CD4-positive, alpha-beta memory T cell (primary cell): ENCODE data around the gene AVP. TPM values are rescaled to one million over a fixed set of nuclear protein-coding genes. Genes with fewer than 3 reads are reported as not detected.
"Not testable (repeated sequence)": the region's sequence is repeated elsewhere in the genome, so short reads cannot be mapped to it uniquely, and the experiment has no call there.

ENCODE experiments used
- CTCF ChIA-PET: fragments of 350-600 bp; sonication (Branson Sonifier 250); formaldehyde crosslinking; loops from one replicate; lab custom pipeline; 2021; ENCODE audit warnings: inconsistent platforms; ENCODE audit not compliant: partially characterized antibody; lab: Charles Lee
- POLR2A ChIA-PET: fragments of 350-600 bp; sonication (Branson Sonifier 250); formaldehyde crosslinking; loops from one replicate; lab custom pipeline; 2021; ENCODE audit not compliant: partially characterized antibody; lab: Charles Lee
- DNase-seq, 5 donors: peaks; one replicate each; pipeline versions ENCODE4 v3.0.0 to v3.0.0-alpha.2; 2020 to 2022; ENCODE audit warnings: mixed read lengths in 1 of 5
- H3K27ac ChIP-seq: one replicate; pipeline ENCODE4 v1.7.0; 2013; ENCODE audit warnings: low read depth, low read length
- H3K27me3 ChIP-seq: 2 replicates; pipeline ENCODE4 v1.7.0; 2013; ENCODE audit warnings: mild to moderate bottlenecking, low read length, moderate library complexity; ENCODE audit not compliant: insufficient read depth
- H3K36me3 ChIP-seq: 2 replicates; pipeline ENCODE4 v1.7.0; 2013; ENCODE audit warnings: mild to moderate bottlenecking, low read length, moderate library complexity; ENCODE audit not compliant: insufficient read depth
- H3K4me1 ChIP-seq: 2 replicates; pipeline ENCODE4 v1.7.0; 2013; ENCODE audit warnings: mild to moderate bottlenecking, low read length, moderate library complexity; ENCODE audit not compliant: insufficient read depth
- H3K4me3 ChIP-seq, 2 donors: one replicate each; pipeline ENCODE4 v1.7.0; 2013; ENCODE audit warnings: low read length in 2 of 2, mild to moderate bottlenecking in 1 of 2
- H3K9me3 ChIP-seq, 2 donors: one replicate each; pipeline ENCODE4 v1.7.0; 2013; ENCODE audit warnings: low read length in 2 of 2, control low read depth in 1 of 2; ENCODE audit not compliant: control insufficient read depth in 1 of 2
- H3K27ac Mint-ChIP-seq, 7 donors: one replicate each; pipeline ENCODE4 v1.8.0; 2020 to 2021; ENCODE audit warnings: mixed read lengths in 7 of 7, mild to moderate bottlenecking in 6 of 7, inconsistent platforms in 3 of 7, moderate library complexity in 3 of 7
- H3K27me3 Mint-ChIP-seq, 2 donors: one replicate each; pipeline ENCODE4 v1.8.0; 2020 to 2021; ENCODE audit warnings: mixed read lengths in 2 of 2
- H3K36me3 Mint-ChIP-seq, 2 donors: one replicate each; pipeline ENCODE4 v1.8.0; 2020 to 2021; ENCODE audit warnings: mixed read lengths in 2 of 2, inconsistent platforms in 1 of 2, mild to moderate bottlenecking in 1 of 2
- H3K4me1 Mint-ChIP-seq, 4 donors: one replicate each; pipeline ENCODE4 v1.8.0; 2020 to 2021; ENCODE audit warnings: mixed read lengths in 4 of 4, mild to moderate bottlenecking in 1 of 4
- H3K4me3 Mint-ChIP-seq, 8 donors: one replicate each; pipeline ENCODE4 v1.8.0; 2020 to 2021; ENCODE audit warnings: mixed read lengths in 8 of 8, mild to moderate bottlenecking in 7 of 8, moderate library complexity in 6 of 8, inconsistent platforms in 3 of 8
- H3K9me3 Mint-ChIP-seq, 8 donors: one replicate each; pipeline ENCODE4 v1.8.0; 2020 to 2021; ENCODE audit warnings: mixed read lengths in 8 of 8, mild to moderate bottlenecking in 5 of 8, inconsistent platforms in 3 of 8, moderate library complexity in 1 of 8
- intact Hi-C: fragments of 100-400 bp; cut with micrococcal nuclease; formaldehyde crosslinking; loops from one replicate; pipeline ENCODE4 v1.15.1; 2023
- polyA plus RNA-seq, 2 donors: library from polyadenylated mRNA; unstranded; fragments of 300-500 nt; fragmentation: Illumina TruSeq; gene quantifications; one replicate each; pipeline ENCODE4 v1.2.3, GENCODE V29; 2021
- total RNA-seq, 2 experiments: library from RNA; stranded (reverse); gene quantifications; one replicate each; pipeline ENCODE4 v1.2.3, GENCODE V29; 2021

The AVP gene
- total and polyA plus RNA-seq, 4 experiments from 2014 or later: not detected

DNA sequence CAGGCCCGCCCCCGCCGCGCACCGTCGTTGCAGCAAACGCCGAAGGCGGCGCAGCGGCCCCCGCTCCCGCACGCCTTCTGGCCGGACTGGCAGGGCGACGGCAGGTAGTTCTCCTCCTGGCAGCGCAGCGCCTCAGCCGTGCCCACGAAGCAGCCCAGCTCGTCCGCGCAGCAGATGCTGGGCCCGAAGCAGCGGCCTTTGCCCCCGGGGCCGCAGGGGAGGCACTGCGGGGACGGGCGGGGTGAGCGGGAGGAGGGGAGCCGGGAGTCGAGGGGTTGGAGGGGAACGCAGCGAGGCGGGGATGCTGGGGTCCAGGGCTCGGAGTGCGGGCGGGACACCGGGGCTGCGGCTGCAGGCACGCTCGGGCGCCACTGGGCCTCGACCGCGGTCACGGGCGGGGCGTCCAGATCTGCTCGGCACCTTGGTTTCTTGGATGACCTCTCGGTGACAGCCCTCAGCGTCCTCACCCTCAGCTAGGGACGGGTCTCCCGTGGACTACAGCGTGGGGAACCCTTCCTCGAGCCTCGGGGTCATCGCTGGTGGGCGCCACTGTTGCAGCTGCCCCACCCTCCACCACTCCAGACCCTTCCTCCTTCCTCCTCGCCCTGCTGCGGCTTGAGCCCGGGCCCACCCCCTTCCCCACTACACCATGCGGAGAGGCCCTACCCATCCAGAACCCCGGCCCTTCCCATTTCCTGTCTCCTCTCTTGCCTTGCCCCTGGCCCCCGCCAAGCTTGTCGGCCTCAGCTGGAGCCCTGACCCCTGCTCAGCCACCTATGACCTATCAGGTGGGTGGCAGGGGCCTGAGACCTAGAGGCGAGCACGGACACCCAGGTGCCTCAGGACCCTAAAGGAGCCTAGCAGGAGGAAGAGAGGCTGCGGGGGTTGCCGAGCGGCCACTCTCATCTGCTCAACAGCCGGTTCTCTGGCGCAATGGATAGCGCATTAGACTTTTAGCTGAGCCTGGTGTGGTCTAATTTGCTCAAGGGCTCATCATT lies 1.3 kb downstream of the AVP start:
- Mint-ChIP-seq H3K9me3 (peaks cover 0 to under 1% (median 0%) of the 10 kb centered on the region in 8 donors), H3K27me3 (peaks cover 20 to 35% of the 10 kb centered on the region in 2 donors), H3K27ac (no peak overlapping the region), H3K4me3 (peak overlapping the region in 5 of 8 donors; percentile 46 to 81 (median 73)), H3K4me1 (peaks cover 0 to 7% (median 0%) of the 10 kb centered on the region in 4 donors), H3K36me3 (no peaks in the 10 kb centered on the region)
- intact Hi-C loops: no loop called here
- Histone ChIP-seq H3K36me3 (no peaks in the 10 kb centered on the region), H3K9me3 (no peaks in the 10 kb centered on the region), H3K27ac (no peak overlapping the region), H3K4me1 (peaks cover 6% of the 10 kb centered on the region), H3K27me3 (peaks cover 16% of the 10 kb centered on the region), H3K4me3 (no peak overlapping the region)
- CTCF ChIA-PET: interaction anchor here (1.2 to 1.3 kb wide), 2 partner anchors 13 to 30 kb away, joined by 3 read pairs; no protein-coding TSS in a partner anchor
- peak in 1 of 5 donors; percentile 21 for DNase-seq
- POLR2A ChIA-PET: interaction anchor here (0.9 to 1.0 kb wide), 2 partner anchors 9 kb away, joined by 3 to 5 read pairs; no protein-coding TSS in a partner anchor

DNA sequence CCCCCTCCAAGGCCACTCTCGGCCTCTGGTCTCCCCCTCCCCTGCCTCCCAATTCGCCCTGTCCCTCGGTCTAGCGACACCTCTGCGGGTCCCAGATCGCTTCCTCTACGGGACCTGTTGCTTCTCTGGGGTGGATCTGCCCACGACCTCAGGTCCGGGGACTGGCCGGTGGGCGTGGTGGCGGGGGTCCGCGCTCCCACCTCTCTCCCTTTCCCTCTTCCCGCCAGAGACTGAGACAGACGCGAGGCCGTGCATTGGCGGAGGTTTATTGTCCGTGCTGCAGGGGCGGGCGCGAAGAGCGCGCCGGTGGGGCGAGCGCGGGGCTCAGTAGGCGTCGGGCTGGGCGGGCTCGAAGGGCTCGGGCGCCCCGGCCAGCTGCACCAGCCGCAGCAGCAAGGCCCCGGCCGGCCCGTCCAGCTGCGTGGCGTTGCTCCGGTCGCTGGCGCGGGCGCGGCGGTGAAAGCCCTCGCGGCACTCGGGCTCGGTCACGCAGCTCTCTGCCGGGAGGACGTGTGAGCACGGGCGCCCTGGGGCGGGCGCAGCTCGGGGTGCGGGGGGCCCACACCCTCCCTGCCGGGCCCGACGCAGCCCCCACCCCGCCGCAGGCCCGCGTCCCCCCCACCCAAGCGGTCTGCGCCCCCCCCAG lies 2.1 kb downstream of the AVP start:
- ChIA-PET CTCF (interaction anchor here (1.2 to 1.3 kb wide), 2 partner anchors 13 to 29 kb away, joined by 3 read pairs; no protein-coding TSS in a partner anchor), POLR2A (interaction anchor here (1.0 kb wide), 1 partner anchor 10 kb away, joined by 3 read pairs; no protein-coding TSS in a partner anchor)
- no peak overlapping the region for H3K27ac ChIP-seq
- DNase-seq: peak in 1 of 5 donors; percentile 19
- no peaks in the 10 kb centered on the region for H3K9me3 ChIP-seq
- H3K4me3 Mint-ChIP-seq: peak overlapping the region; percentile 51 to 79 (median 60)
- H3K4me1 ChIP-seq: peaks cover 9% of the 10 kb centered on the region
- peaks cover 20 to 34% of the 10 kb centered on the region in 2 donors for H3K27me3 Mint-ChIP-seq
- no peaks in the 10 kb centered on the region for H3K36me3 ChIP-seq
- intact Hi-C loops: no loop called here
- H3K27ac Mint-ChIP-seq: no peak overlapping the region
- H3K4me1 Mint-ChIP-seq: peaks cover 3 to 12% (median 4%) of the 10 kb centered on the region in 4 donors
- H3K9me3 Mint-ChIP-seq: no peaks in the 10 kb centered on the region
- no peak overlapping the region for H3K4me3 ChIP-seq
- H3K27me3 ChIP-seq: peaks cover 16% of the 10 kb centered on the region
- no peaks in the 10 kb centered on the region for H3K36me3 Mint-ChIP-seq

DNA sequence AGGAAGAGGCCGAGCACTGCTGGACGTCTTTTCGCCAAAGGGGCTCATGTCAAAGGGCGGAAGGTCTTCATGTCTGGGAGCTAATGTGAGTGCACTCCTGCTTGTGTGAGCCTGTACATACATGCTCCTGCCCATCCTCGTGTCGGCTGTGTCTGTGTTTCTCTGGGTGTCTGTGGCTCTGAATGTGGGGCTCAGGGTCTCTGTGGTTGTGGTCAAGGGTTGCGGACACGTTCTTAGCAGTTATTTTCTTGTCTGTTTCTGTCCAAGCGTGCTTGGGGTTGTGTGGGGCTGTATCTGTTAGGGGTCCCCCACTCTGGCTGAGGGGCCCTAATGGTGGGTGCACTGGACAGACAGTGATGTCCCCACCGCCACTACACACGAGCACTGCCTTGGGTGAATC lies 2.9 kb downstream of the AVP start:
- peaks cover 4 to 16% (median 5%) of the 10 kb centered on the region in 4 donors for H3K4me1 Mint-ChIP-seq

DNA sequence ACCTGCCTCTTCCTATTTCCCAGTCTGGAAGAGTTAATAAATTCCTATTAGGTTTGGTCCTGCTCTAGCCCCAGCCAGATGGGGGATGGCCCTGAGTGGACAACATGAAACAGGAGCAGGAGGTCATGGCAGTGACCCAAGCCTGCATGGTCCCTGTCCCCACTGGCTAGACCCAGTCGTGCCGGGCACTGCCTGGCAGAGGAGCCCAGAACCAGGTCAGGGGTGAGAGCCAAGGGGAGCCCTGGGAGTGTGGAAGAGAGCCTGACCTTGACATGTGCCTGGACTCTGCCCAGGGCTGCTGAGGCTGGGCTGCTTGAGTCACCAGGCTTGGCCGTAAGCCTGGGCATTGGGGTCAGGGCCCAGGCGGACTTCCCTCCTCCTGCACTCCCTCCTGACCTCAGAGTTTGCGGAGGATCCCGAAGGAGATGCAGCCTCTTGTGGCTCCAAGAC lies 3.6 kb downstream of the AVP start:
- peak overlapping the region in 1 of 7 donors; percentile 12 for H3K27ac Mint-ChIP-seq
- Histone ChIP-seq H3K27me3 (peaks cover 16% of the 10 kb centered on the region), H3K27ac (no peak overlapping the region), H3K4me1 (peaks cover 16% of the 10 kb centered on the region), H3K9me3 (no peaks in the 10 kb centered on the region), H3K4me3 (no peak overlapping the region), H3K36me3 (no peaks in the 10 kb centered on the region)
- peaks cover 4 to 18% (median 5%) of the 10 kb centered on the region in 4 donors for H3K4me1 Mint-ChIP-seq
- H3K36me3 Mint-ChIP-seq: no peaks in the 10 kb centered on the region
- H3K27me3 Mint-ChIP-seq: peaks cover 20 to 34% of the 10 kb centered on the region in 2 donors
- H3K9me3 Mint-ChIP-seq: no peaks in the 10 kb centered on the region
- intact Hi-C loops: no loop called here
- ChIA-PET POLR2A (no interaction called here), CTCF (no interaction called here)
- DNase-seq: no peak
- peak overlapping the region in 1 of 8 donors; percentile 44 for H3K4me3 Mint-ChIP-seq

More for the DNA sequence above, 2.9 kb downstream of the AVP start:
- Histone ChIP-seq H3K27ac (no peak overlapping the region), H3K36me3 (no peaks in the 10 kb centered on the region), H3K27me3 (peaks cover 16% of the 10 kb centered on the region), H3K4me3 (no peak overlapping the region), H3K4me1 (peaks cover 16% of the 10 kb centered on the region), H3K9me3 (no peaks in the 10 kb centered on the region)
- peak overlapping the region in 7 of 8 donors; percentile 7 to 79 (median 20) for H3K4me3 Mint-ChIP-seq
- H3K27me3 Mint-ChIP-seq: peaks cover 20 to 34% of the 10 kb centered on the region in 2 donors
- ChIA-PET CTCF (no interaction called here), POLR2A (no interaction called here)
- no peak for DNase-seq
- H3K9me3 Mint-ChIP-seq: no peaks in the 10 kb centered on the region
- intact Hi-C loops: no loop called here
- H3K27ac Mint-ChIP-seq: no peak overlapping the region
- H3K36me3 Mint-ChIP-seq: no peaks in the 10 kb centered on the region

DNA sequence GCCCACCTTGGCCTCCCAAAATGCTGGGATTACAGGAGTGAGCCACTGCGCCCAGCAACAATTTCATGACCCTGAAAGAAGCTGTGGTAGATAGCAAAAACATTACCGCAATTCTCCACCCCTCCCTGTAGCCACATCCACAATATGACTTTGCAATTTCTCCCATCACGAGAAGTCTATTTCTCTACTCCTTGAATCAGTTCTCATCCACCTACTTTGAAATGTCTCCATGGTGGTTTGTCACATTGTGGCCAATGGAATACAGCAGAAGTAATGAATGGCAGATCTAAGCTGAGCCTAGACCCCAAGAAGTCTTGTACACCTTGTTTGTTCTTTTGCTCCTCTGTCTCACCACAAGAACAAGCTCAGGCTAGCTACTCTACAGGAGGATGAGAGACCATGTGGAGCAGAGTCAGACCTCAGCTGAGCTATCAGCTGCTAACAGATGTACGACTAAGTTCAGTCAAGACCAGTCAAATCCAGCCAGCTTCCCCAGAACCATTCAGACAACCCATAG lies 6.8 kb downstream of the AVP start:
- Mint-ChIP-seq H3K27me3 (peaks cover 13 to 19% of the 10 kb centered on the region in 2 donors), H3K9me3 (no peaks in the 10 kb centered on the region), H3K4me3 (peak overlapping the region in 3 of 8 donors; percentile 32 to 69 (median 37)), H3K4me1 (peaks cover 5 to 25% (median 6%) of the 10 kb centered on the region in 4 donors), H3K27ac (peak overlapping the region in 2 of 7 donors; percentile 53 to 57), H3K36me3 (no peaks in the 10 kb centered on the region)
- H3K4me1 ChIP-seq: peaks cover 13% of the 10 kb centered on the region
- ChIA-PET POLR2A (interaction anchor here (1.0 to 2.6 kb wide), 3 partner anchors 15 to 24 kb away, joined by 6 to 7 read pairs (median 7); no protein-coding TSS in a partner anchor), CTCF (interaction anchor here (0.8 to 1.6 kb wide), 7 partner anchors 9 to 199 kb away, joined by 3 to 16 read pairs (median 3); no protein-coding TSS in a partner anchor)
- no peak overlapping the region for H3K27ac ChIP-seq
- no peak overlapping the region for H3K4me3 ChIP-seq
- H3K9me3 ChIP-seq: no peaks in the 10 kb centered on the region
- H3K27me3 ChIP-seq: peaks cover 9% of the 10 kb centered on the region
- peak in 2 of 5 donors; percentile 16 to 24 for DNase-seq
- no peaks in the 10 kb centered on the region for H3K36me3 ChIP-seq
- intact Hi-C loops: no loop called here

DNA sequence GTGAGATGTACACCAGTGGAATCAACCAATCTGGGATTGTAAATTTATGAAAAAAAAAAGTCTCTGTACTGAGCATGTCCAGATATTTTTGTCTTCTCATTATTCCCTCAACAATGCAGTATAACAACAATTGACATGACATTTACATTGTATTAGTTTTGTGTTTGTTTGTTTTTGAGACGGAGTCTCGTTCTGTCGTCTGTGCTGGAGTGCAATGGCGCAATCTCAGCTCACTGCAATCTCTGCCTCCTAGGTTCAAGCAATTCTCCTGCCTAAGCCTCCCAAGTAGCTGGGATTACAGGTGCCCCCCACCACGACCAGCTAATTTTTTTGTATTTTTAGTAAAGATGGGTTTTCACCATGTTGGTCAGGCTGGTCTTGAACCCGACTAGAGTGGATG lies 9.2 kb downstream of the AVP start:
- H3K9me3 Mint-ChIP-seq, H3K4me3 ChIP-seq, H3K27ac ChIP-seq, CTCF ChIA-PET, H3K4me3 Mint-ChIP-seq, DNase-seq, intact Hi-C loops, H3K27me3 Mint-ChIP-seq, H3K36me3 ChIP-seq, H3K9me3 ChIP-seq, H3K36me3 Mint-ChIP-seq, H3K27me3 ChIP-seq: not testable (repeated sequence)
- Mint-ChIP-seq H3K27ac (peak overlapping the region in 1 of 7 donors; percentile 75), H3K4me1 (peaks cover 16 to 35% (median 19%) of the 10 kb centered on the region in 4 donors)
- H3K4me1 ChIP-seq: peaks cover 28% of the 10 kb centered on the region
- POLR2A ChIA-PET: interaction anchor here (1.1 kb wide), 2 partner anchors 15 to 29 kb away, joined by 3 to 4 read pairs; no protein-coding TSS in a partner anchor
